HG02870 (cell line): ENCODE measurements around the gene GLG1.
"Not testable (repeated sequence)": the region's sequence is repeated elsewhere in the genome, so short reads cannot be mapped to it uniquely, and the experiment has no call there.

Experiments
- ATAC-seq: cut with Tn5 transposase; IDR thresholded peaks from one replicate; pipeline ENCODE4 v1.9.1; 2021; ENCODE audit warnings: mild to moderate bottlenecking, moderate library complexity; ENCODE audit not compliant: unreplicated experiment

Gene GLG1

DNA sequence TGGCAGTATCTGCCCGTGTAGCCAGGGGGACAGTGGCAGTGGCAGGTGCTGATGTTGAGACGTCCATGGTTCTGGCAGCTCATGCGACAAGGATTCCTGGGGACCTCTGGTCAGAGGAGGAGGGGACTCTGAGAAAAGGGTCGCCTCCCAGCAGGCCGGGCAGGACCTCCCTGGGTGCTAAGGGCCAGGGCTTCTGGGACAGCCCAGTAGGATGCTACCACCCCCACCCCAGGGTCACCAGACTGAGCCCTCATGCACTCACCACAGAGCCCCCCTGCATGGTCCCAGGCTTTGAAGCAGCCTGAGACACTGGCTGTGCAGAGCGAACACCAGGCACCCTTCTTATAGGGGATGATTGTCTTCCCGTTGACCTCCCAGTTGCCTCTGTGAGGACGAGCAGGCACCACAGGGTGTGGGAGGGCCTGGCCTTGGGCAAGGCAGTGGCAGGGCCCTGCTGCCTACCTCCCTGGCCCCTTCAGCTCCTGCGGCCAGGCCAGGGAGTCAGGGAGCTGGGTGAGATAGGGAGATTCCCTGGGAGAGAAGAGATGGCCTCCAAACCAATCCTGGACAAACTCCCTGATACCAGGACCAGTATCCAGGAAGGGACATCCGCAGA lies 194.0 kb downstream of the GLG1 start:
- ATAC-seq: not testable (repeated sequence)

DNA sequence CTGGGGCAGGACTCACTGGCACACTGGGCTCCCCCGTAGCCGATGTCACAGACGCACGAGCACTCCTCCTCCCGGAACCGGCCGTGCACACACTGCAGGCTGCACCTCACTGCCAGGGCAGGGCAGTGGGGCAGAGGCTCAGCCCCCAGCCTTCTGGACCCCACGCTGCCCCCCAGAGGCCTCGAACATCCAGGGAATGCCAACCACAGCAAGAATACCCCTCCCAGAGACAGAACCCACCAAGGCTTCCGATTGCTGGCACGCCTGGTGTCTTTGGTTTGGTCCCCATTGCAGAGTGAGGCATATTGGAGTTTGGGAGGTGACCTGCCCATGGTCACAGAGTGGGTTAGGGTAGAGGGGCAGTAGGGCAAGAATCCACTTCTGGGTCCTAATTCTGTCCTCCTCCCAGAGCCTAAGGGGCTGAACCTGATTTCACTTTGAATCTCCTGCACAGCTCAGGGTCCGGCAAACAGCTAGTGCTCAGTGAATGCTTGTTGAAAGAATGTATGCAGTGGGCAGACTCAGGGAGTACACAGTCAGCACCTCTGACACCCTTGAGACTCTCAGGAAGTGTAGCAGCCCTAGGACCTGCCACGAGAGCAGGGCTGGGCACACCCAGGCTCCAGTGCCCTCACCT lies 194.7 kb downstream of the GLG1 start:
- ATAC-seq: not testable (repeated sequence)

DNA sequence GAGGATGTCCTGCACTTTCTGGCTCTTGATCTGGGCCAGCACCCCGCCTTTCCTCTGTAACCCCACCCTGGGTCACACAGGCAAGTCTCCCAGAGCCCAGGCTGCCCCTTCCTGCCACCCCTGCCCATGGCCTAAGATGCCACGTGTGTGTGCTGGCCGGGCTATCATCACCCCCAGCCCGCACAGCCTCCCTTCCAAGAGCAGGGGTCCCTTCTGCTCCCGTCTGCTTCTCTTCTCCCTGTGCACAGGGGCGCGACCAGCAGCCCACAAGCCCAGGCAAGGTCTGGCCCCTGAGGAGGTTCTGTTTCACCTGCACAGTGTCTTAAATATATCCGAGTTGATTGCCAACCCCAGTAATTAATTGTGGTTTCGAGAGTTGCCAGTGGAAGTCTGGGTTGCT lies 195.9 kb downstream of the GLG1 start:
- not testable (repeated sequence) for ATAC-seq

DNA sequence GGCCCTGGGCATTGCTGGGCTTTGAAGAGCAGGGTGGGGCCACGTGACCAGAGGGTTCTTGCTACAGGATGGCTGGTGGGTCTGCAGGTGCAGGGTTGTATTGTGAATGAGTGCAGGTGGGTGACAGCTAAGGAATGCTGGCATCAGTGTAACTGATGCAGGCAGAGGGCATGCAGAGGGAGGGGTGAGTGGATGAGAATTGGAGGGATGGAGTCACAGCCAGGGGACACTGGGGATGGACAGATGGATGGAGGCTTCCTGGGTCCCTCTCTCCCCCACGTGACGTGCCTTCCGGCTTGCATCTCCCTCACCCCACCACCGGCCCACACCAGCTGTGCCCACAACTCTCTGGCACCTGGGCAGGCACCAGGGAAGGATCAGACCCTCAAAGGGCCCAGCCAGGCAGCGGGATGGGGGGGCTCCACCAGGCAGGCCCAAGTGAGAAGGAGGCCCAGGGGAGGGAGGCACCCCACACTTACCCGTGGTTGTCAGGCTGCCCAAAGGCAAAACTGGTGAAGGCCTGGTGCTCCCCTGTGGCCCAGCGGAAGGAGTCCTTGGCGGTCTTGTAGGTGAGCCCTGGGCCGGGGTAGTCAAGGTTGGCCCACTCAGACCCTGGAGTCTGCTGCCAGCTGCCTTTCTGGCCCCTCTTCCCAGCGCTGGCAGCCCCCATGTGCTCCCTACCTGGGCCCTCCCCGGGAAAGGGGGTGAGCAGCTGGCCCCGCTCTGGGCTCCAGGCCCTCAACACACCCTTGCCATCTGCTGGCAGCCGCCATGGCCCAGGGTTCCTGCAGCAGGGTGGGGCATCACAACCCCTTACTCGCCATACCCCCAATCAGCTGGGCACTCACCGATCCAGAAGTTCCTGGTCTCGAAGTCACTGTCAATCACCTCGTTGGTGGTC lies 196.6 kb downstream of the GLG1 start:
- not testable (repeated sequence) for ATAC-seq

DNA sequence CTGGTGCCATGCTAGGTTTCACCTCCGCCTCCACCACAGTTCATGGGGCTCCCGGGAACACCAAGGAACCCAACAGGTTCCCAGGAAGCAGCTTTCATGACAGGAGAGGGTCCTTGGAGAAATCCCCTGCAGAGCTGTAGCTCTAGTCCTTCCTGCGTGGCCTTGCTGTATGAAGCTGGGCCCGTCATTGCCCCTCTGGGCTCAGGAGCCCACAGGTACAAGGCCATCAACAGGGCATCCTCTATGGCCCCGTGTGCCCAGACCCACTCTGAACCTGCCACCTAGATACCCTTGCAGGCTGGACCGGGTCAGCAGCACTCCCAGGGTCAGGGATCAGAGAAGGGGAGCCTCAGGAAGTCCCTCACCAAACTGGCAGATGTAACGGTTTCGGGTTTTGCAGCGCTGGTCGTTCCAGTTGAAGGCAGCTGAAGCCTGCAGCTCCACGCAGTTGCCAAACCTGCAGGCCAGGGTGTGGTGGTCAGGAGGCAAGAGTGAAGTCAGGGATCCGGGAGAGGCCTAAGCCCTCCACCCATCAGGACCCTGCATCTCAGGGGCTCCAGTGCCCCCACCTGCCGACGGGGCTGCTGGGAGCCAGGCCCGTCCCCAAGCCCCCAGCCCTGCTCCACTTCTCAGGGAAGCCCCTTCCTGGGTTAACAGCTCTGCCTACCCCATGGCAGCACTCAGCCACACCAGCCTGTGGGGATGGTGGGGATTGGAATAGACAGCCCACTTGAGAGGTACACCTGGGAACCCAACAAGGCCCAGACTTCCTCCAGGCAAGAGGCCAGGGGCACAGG lies 197.5 kb downstream of the GLG1 start:
- ATAC-seq: not testable (repeated sequence)

DNA sequence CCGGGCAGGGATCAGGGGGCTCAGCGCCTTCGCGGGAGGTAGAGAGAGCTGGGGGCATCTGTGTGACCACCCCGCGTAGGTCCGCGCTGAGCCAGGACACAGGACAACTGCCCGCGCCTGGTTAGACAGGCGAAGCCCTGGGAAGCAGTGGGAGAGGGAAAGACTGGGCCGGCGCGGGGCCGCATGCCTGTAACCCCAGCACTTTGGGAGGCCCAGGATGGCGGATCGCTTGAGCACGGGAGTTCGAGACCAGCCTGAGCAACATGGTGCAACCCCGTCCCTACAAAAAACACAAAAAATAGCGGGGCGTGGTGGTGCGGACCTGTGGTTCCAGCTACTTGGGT lies 199.6 kb downstream of the GLG1 start:
- ATAC-seq: not testable (repeated sequence)

DNA sequence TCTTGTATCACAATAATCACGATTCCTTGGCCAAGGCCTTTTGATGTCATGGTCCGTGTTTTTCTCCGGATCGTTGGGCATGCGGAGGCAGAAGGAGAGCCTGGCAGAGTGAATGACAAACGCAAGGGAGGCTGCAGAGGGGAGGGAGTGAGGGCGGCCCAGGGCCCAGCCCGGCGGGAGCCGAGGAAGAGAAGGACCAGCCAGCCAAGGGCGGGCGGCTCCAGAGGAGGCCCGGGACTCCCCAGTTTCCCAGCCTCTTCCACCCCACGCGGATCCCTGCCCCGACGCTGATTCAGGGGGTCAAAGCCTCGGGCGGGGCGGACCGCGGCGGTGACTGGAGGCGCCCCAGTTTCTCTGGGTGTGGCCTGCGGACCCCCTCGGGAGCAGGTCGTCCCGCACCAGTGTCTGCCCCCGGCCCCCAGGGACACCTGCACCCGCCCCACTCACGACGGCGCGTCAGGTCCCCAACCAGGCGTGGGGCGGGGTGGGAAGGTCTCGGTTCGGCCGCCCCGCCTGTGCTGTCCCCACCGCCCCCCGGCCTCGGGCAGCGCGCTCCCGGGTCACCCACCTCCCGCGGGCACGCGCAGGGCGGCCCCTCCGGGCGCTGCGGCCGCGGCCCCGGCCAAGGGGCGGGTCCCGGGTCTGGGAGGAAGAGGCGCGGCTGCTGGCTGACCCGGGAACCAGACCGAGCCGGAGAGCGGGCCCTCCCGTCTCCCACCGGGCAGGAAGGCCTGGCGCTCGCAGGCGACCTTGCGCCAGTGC lies 200.1 kb downstream of the GLG1 start:
- not testable (repeated sequence) for ATAC-seq

DNA sequence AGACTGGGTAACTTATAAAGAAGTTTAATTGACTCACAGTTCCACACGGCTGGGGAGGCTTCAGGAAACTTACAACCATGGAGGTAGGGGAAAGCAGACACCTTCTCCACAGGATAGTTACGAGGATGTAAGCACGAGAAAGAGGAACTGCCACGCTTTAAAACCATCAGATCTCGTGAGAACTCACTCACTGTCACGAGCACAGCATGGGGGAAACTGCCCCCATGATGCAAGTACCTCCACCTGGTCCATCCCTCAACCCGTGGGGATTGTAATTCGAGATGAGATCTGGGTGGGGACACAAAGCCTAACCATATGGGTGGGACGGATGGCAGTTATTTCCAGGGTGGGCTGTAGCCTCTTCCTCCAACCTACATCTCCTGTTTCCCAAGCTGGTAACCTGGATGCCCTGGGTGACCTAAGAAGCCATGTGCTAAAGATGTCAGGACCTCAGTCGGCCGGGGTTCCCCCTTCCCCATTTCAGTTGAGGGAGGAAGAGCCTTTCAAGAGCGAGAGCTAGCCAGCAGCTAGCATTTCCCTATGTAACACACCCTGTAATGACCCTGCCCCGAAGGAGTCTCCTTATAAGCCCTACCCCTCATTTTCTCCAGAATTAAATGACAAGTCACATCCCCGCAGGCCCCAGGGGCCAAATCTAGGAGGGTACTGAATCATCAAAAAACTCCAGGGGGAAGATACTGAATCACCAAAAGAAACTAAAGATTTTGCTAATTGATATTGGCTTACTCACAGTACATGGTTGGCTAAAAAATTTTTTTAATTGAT lies 202.6 kb downstream of the GLG1 start:
- not testable (repeated sequence) for ATAC-seq

DNA sequence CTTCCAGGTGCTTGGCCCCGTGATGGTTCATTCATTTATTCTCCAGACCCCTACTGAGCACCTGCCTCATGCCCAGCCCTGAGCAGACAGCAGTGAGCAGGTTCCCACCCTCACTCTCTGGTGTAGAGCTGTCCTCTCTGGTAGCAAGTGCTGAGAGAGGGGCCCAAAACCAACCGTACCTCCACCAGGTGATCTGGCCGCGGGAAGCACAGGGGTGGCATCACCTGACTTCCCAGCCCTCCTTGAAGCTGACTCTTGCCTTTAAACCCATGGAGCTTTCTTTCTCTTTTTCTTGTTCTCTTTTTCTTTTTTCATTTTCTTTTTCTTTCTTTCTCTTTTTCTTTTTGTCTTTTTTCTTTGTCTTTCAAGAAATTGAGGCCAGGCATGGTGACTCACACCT lies 206.7 kb downstream of the GLG1 start:
- not testable (repeated sequence) for ATAC-seq

DNA sequence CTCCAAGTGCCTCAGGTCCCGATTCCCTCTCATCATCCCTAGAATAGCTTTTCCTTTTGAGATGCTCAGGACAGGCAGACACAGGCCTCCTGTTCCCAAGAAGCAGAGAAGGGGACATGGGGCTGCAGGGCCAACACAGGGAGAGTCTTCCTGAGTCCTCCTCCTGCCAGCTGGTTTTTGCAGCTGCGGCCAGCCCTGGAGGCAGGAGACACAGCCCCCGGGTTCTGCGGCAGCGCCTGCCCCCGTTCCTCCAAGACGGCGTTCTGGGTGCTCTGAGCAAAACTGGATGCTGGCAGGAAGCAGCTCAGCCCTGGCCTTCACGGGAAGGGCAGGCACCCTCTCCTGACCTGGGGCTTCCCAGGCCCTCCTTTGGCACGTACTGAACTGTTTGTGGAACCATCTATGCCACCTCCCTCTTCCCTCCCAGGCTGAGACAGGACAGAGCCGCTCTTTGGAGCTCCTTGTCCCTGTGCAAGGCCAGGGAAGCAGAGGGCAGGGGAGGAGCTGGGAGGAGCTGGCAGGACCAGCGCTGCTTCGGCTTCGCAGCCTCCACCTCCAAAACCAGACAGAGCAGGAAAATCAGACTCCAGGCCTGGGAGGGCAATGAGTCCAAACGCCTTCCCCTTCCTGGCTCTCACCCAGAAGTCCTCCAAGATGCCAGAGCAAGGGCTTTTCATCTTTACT lies 208.6 kb downstream of the GLG1 start:
- not testable (repeated sequence) for ATAC-seq
